ENCODE measurements around the gene ENO4. TPM values are rescaled to one million over a fixed set of nuclear protein-coding genes. Genes with fewer than 3 reads are reported as not detected.

ENO4 gene
- total RNA-seq, 1 donor from 2014 or later, result not detected

- Histone ChIP-seq H3K27ac (no peak overlapping the region), H3K36me3 (no peaks in the 10 kb centered on the region), H3K27me3 (no peaks in the 10 kb centered on the region), H3K4me1 (no peaks in the 10 kb centered on the region), H3K4me3 (no peak overlapping the region), H3K9me3 (no peaks in the 10 kb centered on the region)
- DNase-seq (ENCODE audit: low spot score in 2 of 2), result no peak
- intact Hi-C loops (cut with DNase I), result no loop called here
- TF ChIP-seq, protein P1, sequence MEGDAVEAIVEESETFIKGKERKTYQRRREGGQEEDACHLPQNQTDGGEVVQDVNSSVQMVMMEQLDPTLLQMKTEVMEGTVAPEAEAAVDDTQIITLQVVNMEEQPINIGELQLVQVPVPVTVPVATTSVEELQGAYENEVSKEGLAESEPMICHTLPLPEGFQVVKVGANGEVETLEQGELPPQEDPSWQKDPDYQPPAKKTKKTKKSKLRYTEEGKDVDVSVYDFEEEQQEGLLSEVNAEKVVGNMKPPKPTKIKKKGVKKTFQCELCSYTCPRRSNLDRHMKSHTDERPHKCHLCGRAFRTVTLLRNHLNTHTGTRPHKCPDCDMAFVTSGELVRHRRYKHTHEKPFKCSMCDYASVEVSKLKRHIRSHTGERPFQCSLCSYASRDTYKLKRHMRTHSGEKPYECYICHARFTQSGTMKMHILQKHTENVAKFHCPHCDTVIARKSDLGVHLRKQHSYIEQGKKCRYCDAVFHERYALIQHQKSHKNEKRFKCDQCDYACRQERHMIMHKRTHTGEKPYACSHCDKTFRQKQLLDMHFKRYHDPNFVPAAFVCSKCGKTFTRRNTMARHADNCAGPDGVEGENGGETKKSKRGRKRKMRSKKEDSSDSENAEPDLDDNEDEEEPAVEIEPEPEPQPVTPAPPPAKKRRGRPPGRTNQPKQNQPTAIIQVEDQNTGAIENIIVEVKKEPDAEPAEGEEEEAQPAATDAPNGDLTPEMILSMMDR (IDR thresholded peaks at IDR 0.05), result no peak
These were observed 77.1 kb downstream of the ENO4 start for GRCh38 chr10:116926426-116926825.

DNA sequence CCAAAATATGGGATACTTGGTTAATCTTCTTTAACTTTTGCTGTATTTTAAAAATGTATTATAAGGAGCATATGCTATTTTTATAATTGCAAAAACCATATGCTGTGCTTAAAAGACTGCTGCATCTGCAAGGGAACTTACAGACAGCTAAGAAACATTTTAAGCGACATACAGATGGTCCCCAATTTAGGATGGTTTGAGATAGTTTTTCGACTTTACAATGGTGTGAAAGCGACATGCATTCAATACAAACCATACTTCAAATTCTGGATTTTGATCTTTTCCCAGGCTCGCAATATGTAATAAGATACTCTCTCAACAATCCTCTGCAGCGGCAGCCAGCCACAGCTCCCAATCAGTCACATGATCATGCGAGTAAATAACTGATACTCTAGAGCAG, 82.5 kb downstream of the ENO4 start:
- Histone ChIP-seq H3K27ac (no peak overlapping the region), H3K4me3 (no peak overlapping the region), H3K9me3 (no peaks in the 10 kb centered on the region), H3K36me3 (no peaks in the 10 kb centered on the region), H3K27me3 (no peaks in the 10 kb centered on the region), H3K4me1 (no peaks in the 10 kb centered on the region)
- DNase-seq (ENCODE audit: low spot score in 2 of 2), result no peak
- intact Hi-C loops (cut with DNase I), result no loop called here
- TF ChIP-seq, protein P1 (IDR thresholded peaks at IDR 0.05), result no peak

Other genes with a start within 250 kb of the ENO4 start
- not detected for gene PNLIPRP2, start 228.5 kb upstream of the ENO4 start, total RNA-seq
- gene HSPA12A, start 106.9 kb upstream of the ENO4 start, total RNA-seq, result 5.5 TPM
- 3.0 TPM for gene SHTN1, start 155.7 kb downstream of the ENO4 start, total RNA-seq